ENCODE measurements around the gene PEX11G.

Gene PEX11G

GRCh38 chr19:7488736-7489353 lies at the start of gene PEX11G:
PEX11G (minus strand) TSS chr19:7489035; CDS start chr19:7489010, 25 bp downstream.
- no peaks in the 10 kb centered on the region for H3K9me3 ChIP-seq (ENCODE audit: control insufficient read depth, insufficient read depth, low read length)
- H3K4me3 ChIP-seq (ENCODE audit: low read depth, low read length): peak within 1 kb of the TSS; percentile 67
- H3K4me1 ChIP-seq (ENCODE audit: control insufficient read depth, insufficient read depth, low read length): peaks cover 7% of the 10 kb centered on the region
- peak within 1 kb of the TSS; percentile 60 for H3K9ac ChIP-seq (ENCODE audit: low read depth, low read length)
- no peaks in the 10 kb centered on the region for H3K36me3 ChIP-seq (ENCODE audit: control insufficient read depth, insufficient read depth, low read length)
- H3K27me3 ChIP-seq (ENCODE audit: control insufficient read depth, insufficient read depth, low read length): no peaks in the 10 kb centered on the region

GRCh38 chr19:7535998-7536695 lies 47.3 kb upstream of the PEX11G start:
- no peaks in the 10 kb centered on the region for H3K9me3 ChIP-seq (ENCODE audit: control insufficient read depth, insufficient read depth, low read length)
- no peaks in the 10 kb centered on the region for H3K27me3 ChIP-seq (ENCODE audit: control insufficient read depth, insufficient read depth, low read length)
- peak overlapping the region; percentile 16 for H3K9ac ChIP-seq (ENCODE audit: low read depth, low read length)
- H3K4me3 ChIP-seq (ENCODE audit: low read depth, low read length): peak overlapping the region; percentile 75
- peaks cover 4% of the 10 kb centered on the region for H3K36me3 ChIP-seq (ENCODE audit: control insufficient read depth, insufficient read depth, low read length)
- H3K4me1 ChIP-seq (ENCODE audit: control insufficient read depth, insufficient read depth, low read length): no peaks in the 10 kb centered on the region

- Histone ChIP-seq H3K4me1 (ENCODE audit: control insufficient read depth, insufficient read depth, low read length) (no peaks in the 10 kb centered on the region), H3K27me3 (ENCODE audit: control insufficient read depth, insufficient read depth, low read length) (no peaks in the 10 kb centered on the region), H3K9me3 (ENCODE audit: control insufficient read depth, insufficient read depth, low read length) (no peaks in the 10 kb centered on the region), H3K9ac (ENCODE audit: low read depth, low read length) (peak within 1 kb of the TSS; percentile 56), H3K36me3 (ENCODE audit: control insufficient read depth, insufficient read depth, low read length) (peaks cover 3% of the 10 kb centered on the region), H3K4me3 (ENCODE audit: low read depth, low read length) (peak within 1 kb of the TSS; percentile 75)
Measured at GRCh38 chr19:7535047-7535997, 46.5 kb upstream of the PEX11G start, which contains the start of gene PNPLA6. PNPLA6 (plus strand) TSS chr19:7535717; CDS start chr19:7535789, 72 bp downstream.

- peak overlapping the region; percentile 37 for H3K9ac ChIP-seq (ENCODE audit: low read depth, low read length)
- H3K9me3 ChIP-seq (ENCODE audit: control insufficient read depth, insufficient read depth, low read length): no peaks in the 10 kb centered on the region
- H3K36me3 ChIP-seq (ENCODE audit: control insufficient read depth, insufficient read depth, low read length): peaks cover 4% of the 10 kb centered on the region
- H3K4me1 ChIP-seq (ENCODE audit: control insufficient read depth, insufficient read depth, low read length): no peaks in the 10 kb centered on the region
- H3K4me3 ChIP-seq (ENCODE audit: low read depth, low read length): peak overlapping the region; percentile 75
- no peaks in the 10 kb centered on the region for H3K27me3 ChIP-seq (ENCODE audit: control insufficient read depth, insufficient read depth, low read length)
Measured at GRCh38 chr19:7534531-7535046, 45.8 kb upstream of the PEX11G start.

- Histone ChIP-seq H3K4me1 (ENCODE audit: control insufficient read depth, insufficient read depth, low read length) (no peaks in the 10 kb centered on the region), H3K9me3 (ENCODE audit: control insufficient read depth, insufficient read depth, low read length) (no peaks in the 10 kb centered on the region), H3K4me3 (ENCODE audit: low read depth, low read length) (peak overlapping the region; percentile 75), H3K9ac (ENCODE audit: low read depth, low read length) (peak overlapping the region; percentile 79), H3K36me3 (ENCODE audit: control insufficient read depth, insufficient read depth, low read length) (peaks cover 6% of the 10 kb centered on the region), H3K27me3 (ENCODE audit: control insufficient read depth, insufficient read depth, low read length) (no peaks in the 10 kb centered on the region)
Measured at GRCh38 chr19:7533925-7534480, 45.2 kb upstream of the PEX11G start.

GRCh38 chr19:7533281-7533885 lies 44.5 kb upstream of the PEX11G start:
- Histone ChIP-seq H3K36me3 (ENCODE audit: control insufficient read depth, insufficient read depth, low read length) (peaks cover 6% of the 10 kb centered on the region), H3K4me3 (ENCODE audit: low read depth, low read length) (peak overlapping the region; percentile 75), H3K9ac (ENCODE audit: low read depth, low read length) (peak overlapping the region; percentile 79), H3K4me1 (ENCODE audit: control insufficient read depth, insufficient read depth, low read length) (no peaks in the 10 kb centered on the region), H3K9me3 (ENCODE audit: control insufficient read depth, insufficient read depth, low read length) (no peaks in the 10 kb centered on the region), H3K27me3 (ENCODE audit: control insufficient read depth, insufficient read depth, low read length) (no peaks in the 10 kb centered on the region)

- Histone ChIP-seq H3K36me3 (ENCODE audit: control insufficient read depth, insufficient read depth, low read length) (peaks cover 8% of the 10 kb centered on the region), H3K9me3 (ENCODE audit: control insufficient read depth, insufficient read depth, low read length) (no peaks in the 10 kb centered on the region), H3K4me3 (ENCODE audit: low read depth, low read length) (no peak overlapping the region)
Measured at GRCh38 chr19:7529610-7530490, 41.0 kb upstream of the PEX11G start.

GRCh38 chr19:7529246-7529600 lies 40.4 kb upstream of the PEX11G start:
- peaks cover 8% of the 10 kb centered on the region for H3K36me3 ChIP-seq (ENCODE audit: control insufficient read depth, insufficient read depth, low read length)
- H3K4me1 ChIP-seq (ENCODE audit: control insufficient read depth, insufficient read depth, low read length): no peaks in the 10 kb centered on the region
- no peak overlapping the region for H3K9ac ChIP-seq (ENCODE audit: low read depth, low read length)
- no peaks in the 10 kb centered on the region for H3K9me3 ChIP-seq (ENCODE audit: control insufficient read depth, insufficient read depth, low read length)
- H3K4me3 ChIP-seq (ENCODE audit: low read depth, low read length): no peak overlapping the region
- H3K27me3 ChIP-seq (ENCODE audit: control insufficient read depth, insufficient read depth, low read length): no peaks in the 10 kb centered on the region

More at GRCh38 chr19:7529610-7530490, 41.0 kb upstream of the PEX11G start:
- no peaks in the 10 kb centered on the region for H3K27me3 ChIP-seq (ENCODE audit: control insufficient read depth, insufficient read depth, low read length)
- H3K9ac ChIP-seq (ENCODE audit: low read depth, low read length): no peak overlapping the region
- no peaks in the 10 kb centered on the region for H3K4me1 ChIP-seq (ENCODE audit: control insufficient read depth, insufficient read depth, low read length)

- H3K9me3 ChIP-seq (ENCODE audit: control insufficient read depth, insufficient read depth, low read length): no peaks in the 10 kb centered on the region
- no peaks in the 10 kb centered on the region for H3K27me3 ChIP-seq (ENCODE audit: control insufficient read depth, insufficient read depth, low read length)
- H3K4me1 ChIP-seq (ENCODE audit: control insufficient read depth, insufficient read depth, low read length): no peaks in the 10 kb centered on the region
- H3K36me3 ChIP-seq (ENCODE audit: control insufficient read depth, insufficient read depth, low read length): peaks cover 8% of the 10 kb centered on the region
- no peak overlapping the region for H3K9ac ChIP-seq (ENCODE audit: low read depth, low read length)
- H3K4me3 ChIP-seq (ENCODE audit: low read depth, low read length): no peak overlapping the region
Measured at GRCh38 chr19:7528522-7529245, 39.8 kb upstream of the PEX11G start.

- H3K4me1 ChIP-seq (ENCODE audit: control insufficient read depth, insufficient read depth, low read length): no peaks in the 10 kb centered on the region
- no peak overlapping the region for H3K9ac ChIP-seq (ENCODE audit: low read depth, low read length)
- H3K36me3 ChIP-seq (ENCODE audit: control insufficient read depth, insufficient read depth, low read length): peaks cover 8% of the 10 kb centered on the region
Measured at GRCh38 chr19:7528192-7528519, 39.3 kb upstream of the PEX11G start.

More at GRCh38 chr19:7528192-7528519, 39.3 kb upstream of the PEX11G start:
- Histone ChIP-seq H3K9me3 (ENCODE audit: control insufficient read depth, insufficient read depth, low read length) (no peaks in the 10 kb centered on the region), H3K4me3 (ENCODE audit: low read depth, low read length) (no peak overlapping the region), H3K27me3 (ENCODE audit: control insufficient read depth, insufficient read depth, low read length) (no peaks in the 10 kb centered on the region)

Measured in iPS-15b (cell line).